ENCODE measurements around the gene NINJ2.

Gene NINJ2

GRCh38 chr12:623172-623864 is 39.9 kb downstream of the NINJ2 start:
- Histone ChIP-seq H3K36me3 (ENCODE audit: control insufficient read depth, insufficient read depth, low read length) (no peaks in the 10 kb centered on the region), H3K4me3 (ENCODE audit: low read depth, low read length) (no peak overlapping the region), H3K4me1 (ENCODE audit: control insufficient read depth, insufficient read depth, low read length) (peaks cover 15% of the 10 kb centered on the region), H3K9ac (ENCODE audit: low read depth, low read length) (no peak overlapping the region), H3K27ac (ENCODE audit: low read depth, low read length) (peak overlapping the region; percentile 1), H3K9me3 (ENCODE audit: control insufficient read depth, insufficient read depth, low read length) (no peaks in the 10 kb centered on the region), H3K27me3 (ENCODE audit: control insufficient read depth, insufficient read depth, low read length) (no peaks in the 10 kb centered on the region)

GRCh38 chr12:622416-622815 is 40.8 kb downstream of the NINJ2 start:
- Histone ChIP-seq H3K27me3 (ENCODE audit: control insufficient read depth, insufficient read depth, low read length) (no peaks in the 10 kb centered on the region), H3K4me1 (ENCODE audit: control insufficient read depth, insufficient read depth, low read length) (peaks cover 15% of the 10 kb centered on the region), H3K36me3 (ENCODE audit: control insufficient read depth, insufficient read depth, low read length) (no peaks in the 10 kb centered on the region), H3K4me3 (ENCODE audit: low read depth, low read length) (no peak overlapping the region), H3K27ac (ENCODE audit: low read depth, low read length) (no peak overlapping the region), H3K9me3 (ENCODE audit: control insufficient read depth, insufficient read depth, low read length) (no peaks in the 10 kb centered on the region), H3K9ac (ENCODE audit: low read depth, low read length) (no peak overlapping the region)

GRCh38 chr12:619346-619745 is 43.9 kb downstream of the NINJ2 start:
- Histone ChIP-seq H3K27ac (ENCODE audit: low read depth, low read length) (no peak overlapping the region), H3K27me3 (ENCODE audit: control insufficient read depth, insufficient read depth, low read length) (no peaks in the 10 kb centered on the region), H3K9me3 (ENCODE audit: control insufficient read depth, insufficient read depth, low read length) (no peaks in the 10 kb centered on the region), H3K36me3 (ENCODE audit: control insufficient read depth, insufficient read depth, low read length) (no peaks in the 10 kb centered on the region), H3K4me1 (ENCODE audit: control insufficient read depth, insufficient read depth, low read length) (peaks cover 15% of the 10 kb centered on the region), H3K9ac (ENCODE audit: low read depth, low read length) (no peak overlapping the region), H3K4me3 (ENCODE audit: low read depth, low read length) (no peak overlapping the region)

GRCh38 chr12:618605-619004 is 44.6 kb downstream of the NINJ2 start:
- Histone ChIP-seq H3K27me3 (ENCODE audit: control insufficient read depth, insufficient read depth, low read length) (no peaks in the 10 kb centered on the region), H3K9ac (ENCODE audit: low read depth, low read length) (no peak overlapping the region), H3K27ac (ENCODE audit: low read depth, low read length) (no peak overlapping the region), H3K4me1 (ENCODE audit: control insufficient read depth, insufficient read depth, low read length) (peaks cover 12% of the 10 kb centered on the region), H3K9me3 (ENCODE audit: control insufficient read depth, insufficient read depth, low read length) (no peaks in the 10 kb centered on the region), H3K36me3 (ENCODE audit: control insufficient read depth, insufficient read depth, low read length) (no peaks in the 10 kb centered on the region), H3K4me3 (ENCODE audit: low read depth, low read length) (no peak overlapping the region)

GRCh38 chr12:617304-617915 is 45.8 kb downstream of the NINJ2 start:
- Histone ChIP-seq H3K27me3 (ENCODE audit: control insufficient read depth, insufficient read depth, low read length) (no peaks in the 10 kb centered on the region), H3K4me1 (ENCODE audit: control insufficient read depth, insufficient read depth, low read length) (peaks cover under 1% of the 10 kb centered on the region; the same call in 1 of the 2 replicates), H3K9me3 (ENCODE audit: control insufficient read depth, insufficient read depth, low read length) (no peaks in the 10 kb centered on the region), H3K4me3 (ENCODE audit: low read depth, low read length) (no peak overlapping the region), H3K9ac (ENCODE audit: low read depth, low read length) (no peak overlapping the region), H3K27ac (ENCODE audit: low read depth, low read length) (no peak overlapping the region), H3K36me3 (ENCODE audit: control insufficient read depth, insufficient read depth, low read length) (no peaks in the 10 kb centered on the region)

DNA sequence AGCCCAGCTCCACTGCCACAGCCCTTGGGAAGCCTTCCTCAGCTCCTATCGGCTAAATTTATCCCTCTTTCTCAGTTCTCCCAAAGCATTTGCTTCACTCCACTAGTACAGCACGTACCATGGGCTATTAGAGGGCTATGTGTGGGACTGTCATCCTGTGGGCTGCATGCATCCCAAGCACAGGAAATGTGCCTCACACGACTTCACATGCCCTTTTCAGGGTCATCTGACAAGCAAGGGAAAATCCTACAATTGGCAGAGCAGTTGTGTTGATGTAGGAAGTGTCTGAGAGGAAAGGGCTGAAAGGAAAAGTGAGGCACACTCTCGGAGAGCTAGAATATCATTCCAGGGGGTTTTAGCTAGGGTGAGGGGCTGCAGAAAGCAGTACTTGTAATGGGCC is 47.6 kb downstream of the NINJ2 start:
- Histone ChIP-seq H3K4me3 (ENCODE audit: low read depth, low read length) (no peak overlapping the region), H3K9me3 (ENCODE audit: control insufficient read depth, insufficient read depth, low read length) (no peaks in the 10 kb centered on the region), H3K27ac (ENCODE audit: low read depth, low read length) (no peak overlapping the region), H3K36me3 (ENCODE audit: control insufficient read depth, insufficient read depth, low read length) (no peaks in the 10 kb centered on the region), H3K4me1 (ENCODE audit: control insufficient read depth, insufficient read depth, low read length) (no peaks in the 10 kb centered on the region), H3K27me3 (ENCODE audit: control insufficient read depth, insufficient read depth, low read length) (no peaks in the 10 kb centered on the region), H3K9ac (ENCODE audit: low read depth, low read length) (no peak overlapping the region)

GRCh38 chr12:614411-614970 is 48.8 kb downstream of the NINJ2 start:
- Histone ChIP-seq H3K4me1 (ENCODE audit: control insufficient read depth, insufficient read depth, low read length) (no peaks in the 10 kb centered on the region), H3K9me3 (ENCODE audit: control insufficient read depth, insufficient read depth, low read length) (no peaks in the 10 kb centered on the region), H3K27ac (ENCODE audit: low read depth, low read length) (no peak overlapping the region), H3K4me3 (ENCODE audit: low read depth, low read length) (no peak overlapping the region), H3K9ac (ENCODE audit: low read depth, low read length) (no peak overlapping the region), H3K36me3 (ENCODE audit: control insufficient read depth, insufficient read depth, low read length) (no peaks in the 10 kb centered on the region), H3K27me3 (ENCODE audit: control insufficient read depth, insufficient read depth, low read length) (no peaks in the 10 kb centered on the region)

DNA sequence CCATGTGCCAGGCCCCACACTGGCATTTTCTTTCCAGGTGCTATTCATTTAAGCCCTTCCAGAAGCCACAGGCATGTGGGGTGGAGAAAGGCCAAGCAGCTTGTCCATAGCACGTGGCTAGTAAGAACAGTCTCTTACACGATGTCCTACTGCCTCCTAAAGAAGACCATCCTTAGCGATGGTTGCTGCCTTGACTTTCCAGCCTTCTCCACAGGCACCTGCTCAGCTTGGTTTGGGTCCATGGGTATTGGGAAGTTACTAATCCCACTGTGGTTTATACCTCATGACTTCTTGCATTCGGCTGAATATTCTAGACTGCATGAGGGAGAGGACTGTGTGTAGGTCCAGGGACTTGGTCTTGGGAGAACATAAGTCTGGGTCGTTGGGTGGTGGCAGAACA is 49.2 kb downstream of the NINJ2 start:
- Histone ChIP-seq H3K9ac (ENCODE audit: low read depth, low read length) (no peak overlapping the region), H3K4me3 (ENCODE audit: low read depth, low read length) (no peak overlapping the region), H3K27ac (ENCODE audit: low read depth, low read length) (no peak overlapping the region), H3K27me3 (ENCODE audit: control insufficient read depth, insufficient read depth, low read length) (no peaks in the 10 kb centered on the region), H3K36me3 (ENCODE audit: control insufficient read depth, insufficient read depth, low read length) (no peaks in the 10 kb centered on the region), H3K4me1 (ENCODE audit: control insufficient read depth, insufficient read depth, low read length) (no peaks in the 10 kb centered on the region), H3K9me3 (ENCODE audit: control insufficient read depth, insufficient read depth, low read length) (no peaks in the 10 kb centered on the region)

- H3K9ac ChIP-seq (ENCODE audit: low read depth, low read length): no peak overlapping the region
- no peaks in the 10 kb centered on the region for H3K9me3 ChIP-seq (ENCODE audit: control insufficient read depth, insufficient read depth, low read length)
- no peaks in the 10 kb centered on the region for H3K27me3 ChIP-seq (ENCODE audit: control insufficient read depth, insufficient read depth, low read length)
- no peaks in the 10 kb centered on the region for H3K36me3 ChIP-seq (ENCODE audit: control insufficient read depth, insufficient read depth, low read length)
- H3K4me3 ChIP-seq (ENCODE audit: low read depth, low read length): no peak overlapping the region
- no peaks in the 10 kb centered on the region for H3K4me1 ChIP-seq (ENCODE audit: control insufficient read depth, insufficient read depth, low read length)
- no peak overlapping the region for H3K27ac ChIP-seq (ENCODE audit: low read depth, low read length)
Measured at GRCh38 chr12:612886-613285, 50.4 kb downstream of the NINJ2 start.

DNA sequence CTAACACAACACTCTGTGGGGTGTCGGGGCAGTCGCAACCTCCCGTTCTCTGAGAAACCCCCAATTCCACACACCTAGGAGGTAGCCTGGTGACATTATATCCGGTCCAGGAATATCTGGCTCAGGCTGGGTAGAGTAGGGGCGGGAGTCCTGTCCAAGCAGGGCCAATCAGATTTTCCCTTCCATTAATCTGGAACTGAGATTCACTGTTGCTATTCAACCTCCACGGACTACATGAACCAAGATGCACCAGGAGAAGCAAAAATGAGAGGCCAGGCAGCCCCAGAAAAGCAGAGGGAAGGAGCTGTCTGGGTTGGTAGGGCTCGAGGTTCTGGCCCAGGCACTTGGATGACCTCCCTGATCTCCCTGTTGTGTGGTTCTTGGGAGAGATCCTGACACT is 51.0 kb downstream of the NINJ2 start:
- H3K27ac ChIP-seq (ENCODE audit: low read depth, low read length): no peak overlapping the region
- no peaks in the 10 kb centered on the region for H3K36me3 ChIP-seq (ENCODE audit: control insufficient read depth, insufficient read depth, low read length)
- no peak overlapping the region for H3K9ac ChIP-seq (ENCODE audit: low read depth, low read length)
- no peak overlapping the region for H3K4me3 ChIP-seq (ENCODE audit: low read depth, low read length)
- no peaks in the 10 kb centered on the region for H3K9me3 ChIP-seq (ENCODE audit: control insufficient read depth, insufficient read depth, low read length)
- no peaks in the 10 kb centered on the region for H3K4me1 ChIP-seq (ENCODE audit: control insufficient read depth, insufficient read depth, low read length)
- H3K27me3 ChIP-seq (ENCODE audit: control insufficient read depth, insufficient read depth, low read length): no peaks in the 10 kb centered on the region

GRCh38 chr12:611721-612120 is 51.5 kb downstream of the NINJ2 start:
- H3K9me3 ChIP-seq (ENCODE audit: control insufficient read depth, insufficient read depth, low read length): no peaks in the 10 kb centered on the region
- no peak overlapping the region for H3K27ac ChIP-seq (ENCODE audit: low read depth, low read length)
- no peaks in the 10 kb centered on the region for H3K4me1 ChIP-seq (ENCODE audit: control insufficient read depth, insufficient read depth, low read length)
- H3K4me3 ChIP-seq (ENCODE audit: low read depth, low read length): no peak overlapping the region
- H3K9ac ChIP-seq (ENCODE audit: low read depth, low read length): no peak overlapping the region
- no peaks in the 10 kb centered on the region for H3K27me3 ChIP-seq (ENCODE audit: control insufficient read depth, insufficient read depth, low read length)
- no peaks in the 10 kb centered on the region for H3K36me3 ChIP-seq (ENCODE audit: control insufficient read depth, insufficient read depth, low read length)

Measured in HUES48 (cell line).